ENCODE data around the gene CHST10. TPM values are rescaled to one million over a fixed set of nuclear protein-coding genes. Genes with fewer than 3 reads are reported as not detected.

CHST10 gene
- total and polyA plus RNA-seq, 4 donors: 0.11 to 5.2 (median 0.99) TPM

DNA sequence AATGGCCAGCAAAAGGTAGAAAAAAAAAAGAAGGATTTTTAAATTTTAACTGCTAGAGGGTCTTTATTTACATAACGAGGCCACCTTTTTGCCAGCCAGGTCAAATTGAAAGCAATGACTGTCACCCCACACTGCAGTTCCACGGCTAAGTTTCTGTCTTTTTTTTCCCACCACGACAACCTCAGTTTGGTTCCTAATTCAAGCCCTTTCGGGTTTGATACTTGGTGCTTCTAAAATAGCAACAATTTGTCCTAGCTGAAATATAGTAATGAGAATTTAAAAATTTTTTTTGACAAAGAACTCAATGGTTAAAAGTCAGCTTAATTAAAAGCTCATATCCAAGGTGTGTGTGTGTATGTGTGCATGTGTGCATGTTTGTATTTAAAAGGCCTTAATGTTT lies 36.4 kb upstream of the CHST10 start:
- DNase-seq (ENCODE audit: low spot score): no peak
- peaks cover 0 to 1% (median 0%) of the 10 kb centered on the region in 4 donors for H3K9me3 ChIP-seq (ENCODE audit: control insufficient read depth in 4 of 4, low read length in 3 of 4)
- 63% methylated on average over 4 of the region's 4 CpGs for WGBS
- H3K9ac ChIP-seq (ENCODE audit: low read depth in 1 of 2, low read length in 2 of 2): no peak overlapping the region
- H3K27me3 ChIP-seq (ENCODE audit: control insufficient read depth in 4 of 4, insufficient read depth in 4 of 4, low read length in 3 of 4): peaks cover 0 to 8% (median 0%) of the 10 kb centered on the region in 4 donors
- H3K36me3 ChIP-seq (ENCODE audit: control insufficient read depth in 4 of 4, insufficient read depth in 3 of 4, low read depth in 1 of 4, low read length in 3 of 4): no peaks in the 10 kb centered on the region
- TF ChIP-seq RXRA (IDR thresholded peaks at IDR 0.05) (no peak), RAD21 (IDR thresholded peaks at IDR 0.05) (no peak), JUND (IDR thresholded peaks at IDR 0.05) (no peak), HNF4G (IDR thresholded peaks at IDR 0.05) (no peak), FOXA1 (IDR thresholded peaks at IDR 0.05) (no peak), ZBTB33 (IDR thresholded peaks at IDR 0.05) (no peak), YY1 (IDR thresholded peaks at IDR 0.05) (no peak), HNF4A (conservative IDR thresholded peaks at IDR 0.05) (no peak), TAF1 (conservative IDR thresholded peaks at IDR 0.05) (no peak), FOXA2 (IDR thresholded peaks at IDR 0.05) (no peak), EGR1 (IDR thresholded peaks at IDR 0.05; ENCODE audit: low read depth in 2 of 2) (no peak), SP1 (IDR thresholded peaks at IDR 0.05) (no peak)
- TF ChIP-seq, protein P1, sequence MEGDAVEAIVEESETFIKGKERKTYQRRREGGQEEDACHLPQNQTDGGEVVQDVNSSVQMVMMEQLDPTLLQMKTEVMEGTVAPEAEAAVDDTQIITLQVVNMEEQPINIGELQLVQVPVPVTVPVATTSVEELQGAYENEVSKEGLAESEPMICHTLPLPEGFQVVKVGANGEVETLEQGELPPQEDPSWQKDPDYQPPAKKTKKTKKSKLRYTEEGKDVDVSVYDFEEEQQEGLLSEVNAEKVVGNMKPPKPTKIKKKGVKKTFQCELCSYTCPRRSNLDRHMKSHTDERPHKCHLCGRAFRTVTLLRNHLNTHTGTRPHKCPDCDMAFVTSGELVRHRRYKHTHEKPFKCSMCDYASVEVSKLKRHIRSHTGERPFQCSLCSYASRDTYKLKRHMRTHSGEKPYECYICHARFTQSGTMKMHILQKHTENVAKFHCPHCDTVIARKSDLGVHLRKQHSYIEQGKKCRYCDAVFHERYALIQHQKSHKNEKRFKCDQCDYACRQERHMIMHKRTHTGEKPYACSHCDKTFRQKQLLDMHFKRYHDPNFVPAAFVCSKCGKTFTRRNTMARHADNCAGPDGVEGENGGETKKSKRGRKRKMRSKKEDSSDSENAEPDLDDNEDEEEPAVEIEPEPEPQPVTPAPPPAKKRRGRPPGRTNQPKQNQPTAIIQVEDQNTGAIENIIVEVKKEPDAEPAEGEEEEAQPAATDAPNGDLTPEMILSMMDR (IDR thresholded peaks at IDR 0.05; ENCODE audit: low read depth, low read length, missing input control): no peak
- TF ChIP-seq, protein P2, sequence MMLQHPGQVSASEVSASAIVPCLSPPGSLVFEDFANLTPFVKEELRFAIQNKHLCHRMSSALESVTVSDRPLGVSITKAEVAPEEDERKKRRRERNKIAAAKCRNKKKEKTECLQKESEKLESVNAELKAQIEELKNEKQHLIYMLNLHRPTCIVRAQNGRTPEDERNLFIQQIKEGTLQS (IDR thresholded peaks at IDR 0.05): no peak
- TF ChIP-seq, protein P3, sequence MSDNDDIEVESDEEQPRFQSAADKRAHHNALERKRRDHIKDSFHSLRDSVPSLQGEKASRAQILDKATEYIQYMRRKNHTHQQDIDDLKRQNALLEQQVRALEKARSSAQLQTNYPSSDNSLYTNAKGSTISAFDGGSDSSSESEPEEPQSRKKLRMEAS (IDR thresholded peaks at IDR 0.05): no peak
- H3K4me1 ChIP-seq (ENCODE audit: control insufficient read depth in 4 of 4, insufficient read depth in 4 of 4, low read length in 3 of 4): no peaks in the 10 kb centered on the region
- H3K4me3 ChIP-seq (ENCODE audit: low read depth in 1 of 3, low read length in 3 of 3): no peak overlapping the region
- no peak overlapping the region for H3K27ac ChIP-seq (ENCODE audit: low read depth in 1 of 2, low read length in 2 of 2)

- no peaks in the 10 kb centered on the region for H3K9me3 ChIP-seq (ENCODE audit: control insufficient read depth in 4 of 4, low read length in 3 of 4)
- no peaks in the 10 kb centered on the region for H3K36me3 ChIP-seq (ENCODE audit: control insufficient read depth in 4 of 4, insufficient read depth in 3 of 4, low read depth in 1 of 4, low read length in 3 of 4)
- H3K9ac ChIP-seq (ENCODE audit: low read depth in 1 of 2, low read length in 2 of 2): no peak overlapping the region
- DNase-seq (ENCODE audit: low spot score): no peak
- H3K27me3 ChIP-seq (ENCODE audit: control insufficient read depth in 4 of 4, insufficient read depth in 4 of 4, low read length in 3 of 4): peaks cover 0 to 8% (median 0%) of the 10 kb centered on the region in 4 donors
- TF ChIP-seq NR2F2 (IDR thresholded peaks at IDR 0.05) (no peak), RXRA (IDR thresholded peaks at IDR 0.05) (no peak), EGR1 (IDR thresholded peaks at IDR 0.05; ENCODE audit: low read depth in 2 of 2) (no peak), GABPA (IDR thresholded peaks at IDR 0.05 in 1 of 2, conservative IDR thresholded peaks at IDR 0.05 in 1 of 2) (no peak), SP1 (IDR thresholded peaks at IDR 0.05) (no peak), ZBTB33 (IDR thresholded peaks at IDR 0.05) (no peak), HNF4A (conservative IDR thresholded peaks at IDR 0.05) (no peak), HNF4G (IDR thresholded peaks at IDR 0.05) (no peak), JUND (IDR thresholded peaks at IDR 0.05) (no peak), TAF1 (conservative IDR thresholded peaks at IDR 0.05) (no peak), FOXA2 (IDR thresholded peaks at IDR 0.05) (no peak), YY1 (IDR thresholded peaks at IDR 0.05) (no peak)
- TF ChIP-seq, protein P1 (IDR thresholded peaks at IDR 0.05; ENCODE audit: low read depth, low read length, missing input control): no peak
- TF ChIP-seq, protein P2 (IDR thresholded peaks at IDR 0.05): no peak
- TF ChIP-seq, protein P3 (IDR thresholded peaks at IDR 0.05): no peak
- TF ChIP-seq, protein P4, sequence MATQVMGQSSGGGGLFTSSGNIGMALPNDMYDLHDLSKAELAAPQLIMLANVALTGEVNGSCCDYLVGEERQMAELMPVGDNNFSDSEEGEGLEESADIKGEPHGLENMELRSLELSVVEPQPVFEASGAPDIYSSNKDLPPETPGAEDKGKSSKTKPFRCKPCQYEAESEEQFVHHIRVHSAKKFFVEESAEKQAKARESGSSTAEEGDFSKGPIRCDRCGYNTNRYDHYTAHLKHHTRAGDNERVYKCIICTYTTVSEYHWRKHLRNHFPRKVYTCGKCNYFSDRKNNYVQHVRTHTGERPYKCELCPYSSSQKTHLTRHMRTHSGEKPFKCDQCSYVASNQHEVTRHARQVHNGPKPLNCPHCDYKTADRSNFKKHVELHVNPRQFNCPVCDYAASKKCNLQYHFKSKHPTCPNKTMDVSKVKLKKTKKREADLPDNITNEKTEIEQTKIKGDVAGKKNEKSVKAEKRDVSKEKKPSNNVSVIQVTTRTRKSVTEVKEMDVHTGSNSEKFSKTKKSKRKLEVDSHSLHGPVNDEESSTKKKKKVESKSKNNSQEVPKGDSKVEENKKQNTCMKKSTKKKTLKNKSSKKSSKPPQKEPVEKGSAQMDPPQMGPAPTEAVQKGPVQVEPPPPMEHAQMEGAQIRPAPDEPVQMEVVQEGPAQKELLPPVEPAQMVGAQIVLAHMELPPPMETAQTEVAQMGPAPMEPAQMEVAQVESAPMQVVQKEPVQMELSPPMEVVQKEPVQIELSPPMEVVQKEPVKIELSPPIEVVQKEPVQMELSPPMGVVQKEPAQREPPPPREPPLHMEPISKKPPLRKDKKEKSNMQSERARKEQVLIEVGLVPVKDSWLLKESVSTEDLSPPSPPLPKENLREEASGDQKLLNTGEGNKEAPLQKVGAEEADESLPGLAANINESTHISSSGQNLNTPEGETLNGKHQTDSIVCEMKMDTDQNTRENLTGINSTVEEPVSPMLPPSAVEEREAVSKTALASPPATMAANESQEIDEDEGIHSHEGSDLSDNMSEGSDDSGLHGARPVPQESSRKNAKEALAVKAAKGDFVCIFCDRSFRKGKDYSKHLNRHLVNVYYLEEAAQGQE (IDR thresholded peaks at IDR 0.05): no peak
- no peak overlapping the region for H3K4me3 ChIP-seq (ENCODE audit: low read depth in 1 of 3, low read length in 3 of 3)
- no peaks in the 10 kb centered on the region for H3K4me1 ChIP-seq (ENCODE audit: control insufficient read depth in 4 of 4, insufficient read depth in 4 of 4, low read length in 3 of 4)
- H3K27ac ChIP-seq (ENCODE audit: low read depth in 1 of 2, low read length in 2 of 2): no peak overlapping the region
These were observed 34.3 kb upstream of the CHST10 start for GRCh38 chr2:100451734-100452133.
